Neural cell (in vitro differentiated cells): ENCODE results near the gene RFESD. TPM values are rescaled to one million over a fixed set of nuclear protein-coding genes. Genes with fewer than 3 reads are reported as not detected.

Source experiments
- H2AFZ ChIP-seq: fragments of 200-600, 300-800 bp; sonication (generic), shearing (Covaris generic); 2 replicates; pipeline ENCODE4 v1.6.0; 2014; ENCODE audit warnings: low read depth, mild to moderate bottlenecking, antibody characterized with exemption, low read length, moderate library complexity
- H3F3A ChIP-seq: fragments of 200-600 bp; shearing (Covaris generic); 2 replicates; pipeline ENCODE4 v1.6.1; 2016; ENCODE audit warnings: mild to moderate bottlenecking, moderate library complexity, mixed read lengths, antibody characterized with exemption, low read length; ENCODE audit not compliant: insufficient read depth, poor library complexity, severe bottlenecking
- H3K27ac ChIP-seq: fragments of 200-600, 300-800 bp; sonication (generic), shearing (Covaris generic); 2 replicates; pipeline ENCODE4 v1.5.1; 2014; ENCODE audit warnings: mild to moderate bottlenecking, low read length, moderate library complexity
- H3K27me3 ChIP-seq: fragments of 300-800, 200-600 bp; sonication (generic), shearing (Covaris generic); 2 replicates; pipeline ENCODE4 v1.6.0; 2014; ENCODE audit warnings: mild to moderate bottlenecking, low read depth, low read length, moderate library complexity; ENCODE audit not compliant: insufficient read depth
- H3K36me3 ChIP-seq: fragments of 300-800, 200-600 bp; sonication (generic), shearing (Covaris generic); 2 replicates; pipeline ENCODE4 v1.5.1; 2014; ENCODE audit warnings: mild to moderate bottlenecking, antibody characterized with exemption, low read length, moderate library complexity; ENCODE audit not compliant: insufficient read depth
- H3K4me2 ChIP-seq: fragments of 300-800, 200-600 bp; sonication (generic), shearing (Covaris generic); 2 replicates; pipeline ENCODE4 v1.6.0; 2014; ENCODE audit warnings: mild to moderate bottlenecking, low read length
- H3K4me3 ChIP-seq: fragments of 300-800, 200-600 bp; sonication (generic), shearing (Covaris generic); 2 replicates; pipeline ENCODE4 v1.5.1; 2014; ENCODE audit warnings: mild to moderate bottlenecking, low read length, moderate library complexity
- H3K79me2 ChIP-seq: fragments of 200-600 bp; shearing (Covaris generic); replicated peaks from 2 replicates; pipeline ENCODE4 v1.6.0; 2014; ENCODE audit warnings: mild to moderate bottlenecking, low read length, moderate library complexity; ENCODE audit not compliant: insufficient read depth
- H3K9ac ChIP-seq: fragments of 300-800, 200-600 bp; sonication (generic), shearing (Covaris generic); 2 replicates; pipeline ENCODE4 v1.6.1; 2016; ENCODE audit warnings: mild to moderate bottlenecking, low read length, mixed read lengths
- H3K9me2 ChIP-seq: fragments of 200-600 bp; shearing (Covaris generic); 2 replicates; pipeline ENCODE4 v1.6.1; 2016; ENCODE audit warnings: mild to moderate bottlenecking, low read length, mixed read lengths; ENCODE audit not compliant: insufficient read depth
- H3K9me3 ChIP-seq: fragments of 200-600, 300-800 bp; sonication (generic), shearing (Covaris generic); 2 replicates; pipeline ENCODE4 v1.6.1; 2016; ENCODE audit warnings: mild to moderate bottlenecking, mixed run types, low read length, moderate library complexity, mixed read lengths
- H4K20me1 ChIP-seq: fragments of 200-600 bp; shearing (Covaris generic); 2 replicates; pipeline ENCODE4 v1.6.1; 2016; ENCODE audit warnings: mild to moderate bottlenecking, mixed run types; ENCODE audit not compliant: insufficient read depth
- EP300 ChIP-seq: fragments of 450-650 bp; conservative IDR thresholded peaks from 2 replicates; pipeline ENCODE4 v1.6.1; 2014; ENCODE audit warnings: antibody characterized with exemption, mild to moderate bottlenecking, moderate library complexity; ENCODE audit not compliant: poor library complexity, severe bottlenecking
- EZH2 ChIP-seq: fragments of 200-600, 300-800 bp; shearing (Covaris generic), sonication (generic); IDR thresholded peaks from 2 replicates; pipeline ENCODE4 v1.6.1; 2014; ENCODE audit warnings: antibody characterized with exemption, low read length, borderline replicate concordance, mild to moderate bottlenecking; ENCODE audit not compliant: insufficient read depth, poor library complexity, severe bottlenecking
- MXI1 ChIP-seq: fragments of 450-650 bp; conservative IDR thresholded peaks from 2 replicates; pipeline ENCODE4 v1.6.1; 2014; ENCODE audit warnings: antibody characterized with exemption, mild to moderate bottlenecking; ENCODE audit not compliant: poor library complexity, severe bottlenecking
- POLR2AphosphoS5 ChIP-seq: IDR thresholded peaks from 2 replicates; pipeline ENCODE4 v1.6.1; 2012
- RAD21 ChIP-seq: fragments of 450-650 bp; conservative IDR thresholded peaks from 2 replicates; pipeline ENCODE4 v1.6.1; 2014; ENCODE audit warnings: antibody characterized with exemption, mild to moderate bottlenecking, moderate library complexity
- SMC3 ChIP-seq: fragments of 450-650 bp; conservative IDR thresholded peaks from 2 replicates; pipeline ENCODE4 v1.6.1; 2014; ENCODE audit warnings: antibody characterized with exemption, mild to moderate bottlenecking, moderate library complexity; ENCODE audit not compliant: poor library complexity
- TAF1 ChIP-seq: IDR thresholded peaks from 2 replicates; pipeline ENCODE4 v1.6.1; 2012; ENCODE audit warnings: low read depth
- polyA plus RNA-seq: library from polyadenylated mRNA; depleted of rRNA; stranded (reverse); fragments of >200 nt; gene quantifications from 2 replicates; pipeline ENCODE4 v1.2.3, GENCODE V29; 2014
- TF ChIP-seq, protein P1 (sequence below): fragments of 450-650 bp; IDR thresholded peaks from 2 replicates; pipeline ENCODE4 v1.5.1; 2014; ENCODE audit warnings: antibody characterized with exemption, mild to moderate bottlenecking, moderate library complexity; ENCODE audit not compliant: poor library complexity, severe bottlenecking
- TF ChIP-seq, protein P2 (sequence below): IDR thresholded peaks from 2 replicates; pipeline ENCODE4 v1.6.1; 2012; ENCODE audit warnings: borderline replicate concordance

Gene RFESD
- polyA plus RNA-seq, 1 donor from 2014 or later = not detected

DNA sequence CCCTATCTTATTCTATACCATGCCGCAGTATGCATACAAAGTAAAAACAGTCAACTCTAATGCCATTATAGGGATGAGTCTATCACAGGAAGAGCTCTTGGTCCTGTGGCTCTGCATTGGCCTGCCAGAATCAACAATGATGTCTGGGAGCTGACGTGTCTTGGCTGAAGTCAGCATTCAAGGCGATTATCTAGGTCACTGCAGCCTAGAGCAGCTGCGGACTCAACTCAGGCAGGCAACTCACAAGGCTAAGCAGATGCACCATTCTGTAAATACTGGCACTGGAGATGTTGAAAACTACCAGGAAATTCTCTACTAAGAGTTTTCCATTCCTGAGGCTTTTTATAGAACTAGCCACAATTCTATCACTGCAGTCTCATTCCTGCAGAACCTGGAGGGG, 23.0 kb downstream of the RFESD start:
- Histone ChIP-seq H3K79me2 (no peaks in the 10 kb centered on the region), H2AFZ (no peak overlapping the region), H3K9me3 (no peaks in the 10 kb centered on the region), H3K9ac (no peak overlapping the region), H3F3A (no peaks in the 10 kb centered on the region), H3K27me3 (no peaks in the 10 kb centered on the region), H3K27ac (no peak overlapping the region), H4K20me1 (no peaks in the 10 kb centered on the region), H3K9me2 (no peaks in the 10 kb centered on the region), H3K4me2 (no peak overlapping the region), H3K36me3 (no peaks in the 10 kb centered on the region), H3K4me3 (no peak overlapping the region)
- TF ChIP-seq TAF1 (no peak), SMC3 (no peak), MXI1 (no peak), EP300 (no peak)
- TF ChIP-seq, protein P1, sequence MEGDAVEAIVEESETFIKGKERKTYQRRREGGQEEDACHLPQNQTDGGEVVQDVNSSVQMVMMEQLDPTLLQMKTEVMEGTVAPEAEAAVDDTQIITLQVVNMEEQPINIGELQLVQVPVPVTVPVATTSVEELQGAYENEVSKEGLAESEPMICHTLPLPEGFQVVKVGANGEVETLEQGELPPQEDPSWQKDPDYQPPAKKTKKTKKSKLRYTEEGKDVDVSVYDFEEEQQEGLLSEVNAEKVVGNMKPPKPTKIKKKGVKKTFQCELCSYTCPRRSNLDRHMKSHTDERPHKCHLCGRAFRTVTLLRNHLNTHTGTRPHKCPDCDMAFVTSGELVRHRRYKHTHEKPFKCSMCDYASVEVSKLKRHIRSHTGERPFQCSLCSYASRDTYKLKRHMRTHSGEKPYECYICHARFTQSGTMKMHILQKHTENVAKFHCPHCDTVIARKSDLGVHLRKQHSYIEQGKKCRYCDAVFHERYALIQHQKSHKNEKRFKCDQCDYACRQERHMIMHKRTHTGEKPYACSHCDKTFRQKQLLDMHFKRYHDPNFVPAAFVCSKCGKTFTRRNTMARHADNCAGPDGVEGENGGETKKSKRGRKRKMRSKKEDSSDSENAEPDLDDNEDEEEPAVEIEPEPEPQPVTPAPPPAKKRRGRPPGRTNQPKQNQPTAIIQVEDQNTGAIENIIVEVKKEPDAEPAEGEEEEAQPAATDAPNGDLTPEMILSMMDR = no peak

DNA sequence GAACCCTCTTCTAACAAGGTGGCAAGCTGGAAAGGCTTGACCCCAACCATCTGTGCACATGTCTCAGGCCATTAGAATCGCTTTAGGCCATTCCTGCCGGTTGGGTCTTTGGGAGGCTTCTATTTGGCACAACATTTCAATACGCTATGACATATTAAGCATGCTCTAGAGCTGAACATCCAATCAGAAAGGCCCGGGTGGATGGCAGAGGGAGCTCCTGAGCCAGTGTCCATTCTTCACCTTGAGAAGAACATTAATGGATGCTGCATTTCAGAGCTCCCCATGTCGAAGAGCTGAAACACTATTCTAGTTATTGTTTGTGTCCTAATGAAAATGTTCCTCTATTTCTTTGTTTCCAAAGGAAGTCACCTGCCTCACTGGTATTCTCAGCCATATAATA, 23.4 kb downstream of the RFESD start:
- Histone ChIP-seq H3K4me2 (no peak overlapping the region), H3K27ac (no peak overlapping the region), H2AFZ (no peak overlapping the region), H3K36me3 (no peaks in the 10 kb centered on the region), H3K27me3 (no peaks in the 10 kb centered on the region), H3K9ac (no peak overlapping the region), H3K9me2 (no peaks in the 10 kb centered on the region), H3K9me3 (no peaks in the 10 kb centered on the region), H3K4me3 (no peak overlapping the region), H3K79me2 (no peaks in the 10 kb centered on the region), H4K20me1 (no peaks in the 10 kb centered on the region), H3F3A (no peaks in the 10 kb centered on the region)
- no peak for TF ChIP-seq TAF1

DNA sequence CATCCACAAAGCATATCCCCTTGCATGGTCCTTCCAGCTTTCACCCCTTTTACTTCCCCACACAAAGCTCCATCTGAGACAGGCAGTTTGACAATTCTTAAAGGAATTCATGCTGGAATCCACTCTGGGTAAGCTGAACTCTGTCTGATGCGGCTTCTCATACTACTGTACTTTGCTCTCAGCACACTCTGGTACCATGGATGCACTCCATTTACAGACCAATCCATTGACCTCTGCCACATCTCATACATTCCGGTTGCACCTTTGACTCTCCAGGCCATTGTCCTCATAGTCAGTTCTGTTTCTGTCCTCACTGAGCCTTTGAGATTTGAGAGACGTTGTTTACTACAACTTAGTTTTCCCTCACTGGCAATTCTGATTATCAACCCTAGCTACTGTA, 24.0 kb downstream of the RFESD start:
- Histone ChIP-seq H3K9ac (no peak overlapping the region), H2AFZ (no peak overlapping the region), H3K79me2 (no peaks in the 10 kb centered on the region), H3K4me3 (no peak overlapping the region), H3K36me3 (no peaks in the 10 kb centered on the region), H3K27ac (no peak overlapping the region), H4K20me1 (no peaks in the 10 kb centered on the region), H3K27me3 (no peaks in the 10 kb centered on the region), H3F3A (no peaks in the 10 kb centered on the region), H3K4me2 (no peak overlapping the region), H3K9me3 (no peaks in the 10 kb centered on the region), H3K9me2 (no peaks in the 10 kb centered on the region)
- TF ChIP-seq EZH2 (no peak), EP300 (no peak), SMC3 (no peak), POLR2AphosphoS5 (no peak), TAF1 (no peak), RAD21 (no peak), MXI1 (no peak)
- TF ChIP-seq, protein P2, sequence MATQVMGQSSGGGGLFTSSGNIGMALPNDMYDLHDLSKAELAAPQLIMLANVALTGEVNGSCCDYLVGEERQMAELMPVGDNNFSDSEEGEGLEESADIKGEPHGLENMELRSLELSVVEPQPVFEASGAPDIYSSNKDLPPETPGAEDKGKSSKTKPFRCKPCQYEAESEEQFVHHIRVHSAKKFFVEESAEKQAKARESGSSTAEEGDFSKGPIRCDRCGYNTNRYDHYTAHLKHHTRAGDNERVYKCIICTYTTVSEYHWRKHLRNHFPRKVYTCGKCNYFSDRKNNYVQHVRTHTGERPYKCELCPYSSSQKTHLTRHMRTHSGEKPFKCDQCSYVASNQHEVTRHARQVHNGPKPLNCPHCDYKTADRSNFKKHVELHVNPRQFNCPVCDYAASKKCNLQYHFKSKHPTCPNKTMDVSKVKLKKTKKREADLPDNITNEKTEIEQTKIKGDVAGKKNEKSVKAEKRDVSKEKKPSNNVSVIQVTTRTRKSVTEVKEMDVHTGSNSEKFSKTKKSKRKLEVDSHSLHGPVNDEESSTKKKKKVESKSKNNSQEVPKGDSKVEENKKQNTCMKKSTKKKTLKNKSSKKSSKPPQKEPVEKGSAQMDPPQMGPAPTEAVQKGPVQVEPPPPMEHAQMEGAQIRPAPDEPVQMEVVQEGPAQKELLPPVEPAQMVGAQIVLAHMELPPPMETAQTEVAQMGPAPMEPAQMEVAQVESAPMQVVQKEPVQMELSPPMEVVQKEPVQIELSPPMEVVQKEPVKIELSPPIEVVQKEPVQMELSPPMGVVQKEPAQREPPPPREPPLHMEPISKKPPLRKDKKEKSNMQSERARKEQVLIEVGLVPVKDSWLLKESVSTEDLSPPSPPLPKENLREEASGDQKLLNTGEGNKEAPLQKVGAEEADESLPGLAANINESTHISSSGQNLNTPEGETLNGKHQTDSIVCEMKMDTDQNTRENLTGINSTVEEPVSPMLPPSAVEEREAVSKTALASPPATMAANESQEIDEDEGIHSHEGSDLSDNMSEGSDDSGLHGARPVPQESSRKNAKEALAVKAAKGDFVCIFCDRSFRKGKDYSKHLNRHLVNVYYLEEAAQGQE = no peak
- TF ChIP-seq, protein P1 = no peak
